C4-2B (cell line): ENCODE measurements around the gene ZBTB22.

Experiments
- ZFX ChIP-seq: fragments of 450-650 bp; IDR thresholded peaks from 2 replicates; pipeline ENCODE4 v1.6.1; 2017
- TF ChIP-seq, protein P1 (sequence below): fragments of 450-650 bp; conservative IDR thresholded peaks from 2 replicates; pipeline ENCODE4 v1.5.1; 2017; ENCODE audit warnings: mild to moderate bottlenecking

DNA sequence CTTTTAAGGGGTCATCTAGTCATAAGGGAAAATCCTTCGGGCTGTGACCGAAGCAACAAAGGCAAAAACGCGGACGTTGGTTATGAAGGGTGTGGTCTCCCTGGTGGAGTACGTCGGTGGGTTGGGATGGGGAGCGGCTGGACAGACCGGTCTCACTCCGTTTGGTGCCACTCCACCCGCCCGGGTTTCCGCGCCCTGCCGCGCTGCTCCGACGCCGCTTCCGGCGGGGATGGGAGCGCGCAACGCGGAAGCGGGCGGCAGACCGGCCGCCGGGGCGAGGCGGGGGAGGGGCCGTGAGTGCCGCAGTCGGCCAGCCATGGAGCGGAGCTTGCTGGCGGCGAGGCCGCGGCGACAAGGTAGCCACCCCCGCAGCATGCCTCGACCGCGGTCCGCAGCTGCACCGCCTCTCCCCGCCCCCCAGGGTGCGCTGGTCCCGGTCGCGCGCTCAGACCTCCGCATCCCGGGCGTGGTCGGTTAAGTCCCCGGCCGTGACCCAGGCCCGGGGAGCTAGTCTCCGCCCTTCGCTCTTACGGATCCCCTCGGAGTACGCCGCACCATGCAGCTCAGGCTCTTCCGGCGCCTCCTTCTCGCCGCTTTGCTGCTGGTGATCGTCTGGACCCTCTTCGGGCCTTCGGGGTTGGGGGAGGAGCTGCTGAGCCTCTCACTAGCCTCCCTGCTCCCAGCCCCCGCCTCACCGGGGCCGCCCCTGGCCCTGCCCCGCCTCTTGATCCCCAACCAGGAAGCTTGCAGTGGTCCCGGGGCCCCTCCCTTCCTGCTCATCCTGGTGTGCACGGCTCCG, 40.5 kb downstream of the ZBTB22 start, which contains the start of gene B3GALT4:
- TF ChIP-seq, protein P1, sequence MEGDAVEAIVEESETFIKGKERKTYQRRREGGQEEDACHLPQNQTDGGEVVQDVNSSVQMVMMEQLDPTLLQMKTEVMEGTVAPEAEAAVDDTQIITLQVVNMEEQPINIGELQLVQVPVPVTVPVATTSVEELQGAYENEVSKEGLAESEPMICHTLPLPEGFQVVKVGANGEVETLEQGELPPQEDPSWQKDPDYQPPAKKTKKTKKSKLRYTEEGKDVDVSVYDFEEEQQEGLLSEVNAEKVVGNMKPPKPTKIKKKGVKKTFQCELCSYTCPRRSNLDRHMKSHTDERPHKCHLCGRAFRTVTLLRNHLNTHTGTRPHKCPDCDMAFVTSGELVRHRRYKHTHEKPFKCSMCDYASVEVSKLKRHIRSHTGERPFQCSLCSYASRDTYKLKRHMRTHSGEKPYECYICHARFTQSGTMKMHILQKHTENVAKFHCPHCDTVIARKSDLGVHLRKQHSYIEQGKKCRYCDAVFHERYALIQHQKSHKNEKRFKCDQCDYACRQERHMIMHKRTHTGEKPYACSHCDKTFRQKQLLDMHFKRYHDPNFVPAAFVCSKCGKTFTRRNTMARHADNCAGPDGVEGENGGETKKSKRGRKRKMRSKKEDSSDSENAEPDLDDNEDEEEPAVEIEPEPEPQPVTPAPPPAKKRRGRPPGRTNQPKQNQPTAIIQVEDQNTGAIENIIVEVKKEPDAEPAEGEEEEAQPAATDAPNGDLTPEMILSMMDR: peak; percentile 43
- no peak for TF ChIP-seq ZFX
